Measurements from ENCODE around the gene KLF9.

Gene KLF9

DNA sequence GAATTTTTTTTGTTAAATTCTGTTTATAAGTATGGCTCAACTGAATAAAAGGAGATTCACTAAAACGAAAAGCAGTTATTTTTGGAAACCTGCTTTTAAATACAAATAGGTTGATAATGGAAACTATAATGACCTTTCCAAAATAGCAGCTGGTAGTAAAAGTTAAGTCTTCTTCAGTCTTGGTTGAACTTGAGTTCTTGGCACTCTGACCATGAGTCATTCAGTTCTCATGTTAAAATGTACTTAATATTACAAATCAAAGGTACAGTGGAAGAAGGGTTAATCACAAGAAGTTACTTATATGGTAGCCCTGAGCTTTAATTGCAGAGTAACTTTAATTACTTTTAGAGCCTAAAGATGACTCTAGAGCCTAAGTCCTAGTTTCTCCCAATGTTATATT lies 62.1 kb downstream of the KLF9 start:
- no peak for DNase-seq

- no peak for DNase-seq
Measured at GRCh38 chr9:70347046-70347445, 67.4 kb downstream of the KLF9 start.

- no peak for DNase-seq
Measured at GRCh38 chr9:70340572-70340971, 73.9 kb downstream of the KLF9 start.
